NCI-H1417 (cell line): ENCODE data around the gene FERMT2.

ENCODE experiments used
- DNase-seq, 3 experiments: peaks; one replicate each; lab custom pipeline; 2025; lab: John Stamatoyannopoulos, UW

FERMT2 gene

GRCh38 chr14:52824462-52824861, 126.4 kb downstream of the FERMT2 start:
- DNase-seq, result no peak

DNA sequence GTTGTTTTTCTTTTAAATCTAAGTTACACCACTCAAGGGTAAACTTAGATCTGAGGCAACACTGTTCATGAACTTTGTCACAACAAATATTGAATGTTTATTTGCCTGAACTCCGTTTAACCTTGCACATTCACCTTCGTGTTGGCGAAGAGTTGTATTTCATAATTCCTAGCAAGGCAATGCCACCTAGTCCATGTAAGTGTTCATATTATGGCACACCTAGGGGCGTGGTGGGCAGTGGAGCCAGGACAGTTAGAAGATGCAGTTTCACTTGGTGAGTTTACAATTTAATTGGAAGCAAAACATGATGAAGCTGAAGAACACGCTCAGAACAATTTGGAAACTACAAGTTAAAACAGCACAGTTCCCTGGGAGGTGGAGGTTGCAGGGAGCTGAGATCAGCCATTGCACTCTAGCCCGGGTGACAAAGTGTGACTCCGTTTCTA, 129.0 kb downstream of the FERMT2 start:
- no peak for DNase-seq

GRCh38 chr14:52808101-52808500, 142.7 kb downstream of the FERMT2 start:
- DNase-seq, result no peak
